Fibroblast of pulmonary artery (primary cell): Measurements from ENCODE around the gene NBEAL1.
A peak's percentile ranks its signal among the peaks of the same experiment; 100 is the strongest.
"Not testable (repeated sequence)": the region's sequence is repeated elsewhere in the genome, so short reads cannot be mapped to it uniquely, and the experiment has no call there.

Experiments used
- DNase-seq: peaks from one replicate; pipeline ENCODE4 v3.0.0-alpha.2; 2010; ENCODE audit warnings: low read depth
- H3K4me3 ChIP-seq: replicated peaks from 2 replicates; pipeline ENCODE4 v1.5.1; 2011; ENCODE audit warnings: low read depth, mild to moderate bottlenecking, control low read depth, low read length, moderate library complexity
- CTCF ChIP-seq: IDR thresholded peaks from 2 replicates; pipeline ENCODE4 v1.5.1; 2011; ENCODE audit warnings: mild to moderate bottlenecking, control low read depth, low read length, inconsistent platforms; ENCODE audit errors: missing control alignments

The NBEAL1 gene

GRCh38 chr2:203062126-203062525, 47.5 kb downstream of the NBEAL1 start:
- no peak overlapping the region for H3K4me3 ChIP-seq
- TF ChIP-seq CTCF = no peak
- DNase-seq = no peak

GRCh38 chr2:203066519-203067091, 51.9 kb downstream of the NBEAL1 start:
- not testable (repeated sequence) for H3K4me3 ChIP-seq, DNase-seq

GRCh38 chr2:203070701-203071100, 56.0 kb downstream of the NBEAL1 start:
- no peak for TF ChIP-seq CTCF

GRCh38 chr2:203071148-203071547, 56.5 kb downstream of the NBEAL1 start:
- DNase-seq = no peak
- no peak for TF ChIP-seq CTCF
- H3K4me3 ChIP-seq = no peak overlapping the region

More at GRCh38 chr2:203070701-203071100, 56.0 kb downstream of the NBEAL1 start:
- DNase-seq = no peak
- no peak overlapping the region for H3K4me3 ChIP-seq

- DNase-seq = no peak
- no peak overlapping the region for H3K4me3 ChIP-seq
- no peak for TF ChIP-seq CTCF
Measured at GRCh38 chr2:203072371-203072770, 57.7 kb downstream of the NBEAL1 start.

GRCh38 chr2:203077451-203077850, 62.8 kb downstream of the NBEAL1 start:
- DNase-seq = peak; percentile 54
- no peak overlapping the region for H3K4me3 ChIP-seq
- TF ChIP-seq CTCF = no peak

- no peak for TF ChIP-seq CTCF
- DNase-seq = no peak
- H3K4me3 ChIP-seq = no peak overlapping the region
Measured at GRCh38 chr2:203080447-203081045, 65.9 kb downstream of the NBEAL1 start.
